ENCODE measurements around the gene CORO1C.
"Not testable (repeated sequence)": the region's sequence is repeated elsewhere in the genome, so short reads cannot be mapped to it uniquely, and the experiment has no call there.

Gene CORO1C

DNA sequence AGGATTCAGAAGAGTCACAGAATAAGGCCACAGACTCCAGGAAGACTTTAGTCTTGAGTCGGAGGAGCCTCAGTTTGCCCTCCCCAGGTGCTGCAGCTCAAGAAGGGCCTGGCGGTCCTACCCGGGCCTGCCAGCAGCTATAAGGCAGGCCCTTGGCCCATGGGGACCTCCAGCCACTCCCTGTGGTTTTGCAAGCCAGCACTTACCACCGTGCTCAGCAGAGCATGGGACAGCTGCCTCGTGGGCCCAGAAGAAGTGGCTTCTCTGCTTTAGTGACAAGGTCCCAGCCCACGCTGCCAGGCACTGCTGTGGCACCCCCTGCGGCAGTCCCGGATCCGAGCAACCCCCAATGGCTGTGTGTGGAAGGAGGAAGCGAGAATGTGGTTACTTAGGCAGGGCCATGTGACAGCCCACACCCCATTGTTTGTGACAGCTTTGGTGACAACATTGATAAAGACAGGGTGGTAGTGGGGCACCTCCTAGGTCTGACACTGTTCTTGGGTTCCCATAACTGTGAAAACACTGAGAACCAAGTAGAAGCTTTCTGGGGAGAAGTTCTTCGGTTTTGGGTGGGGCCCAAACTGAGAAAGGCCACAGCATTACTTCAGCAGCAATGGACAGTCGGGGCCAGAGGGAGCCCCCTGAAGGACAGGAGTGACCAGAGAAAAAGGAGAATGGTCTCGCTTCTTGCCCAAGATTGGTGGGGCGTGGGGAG, 97.6 kb downstream of the CORO1C start, which contains the start of gene SELPLG:
Gene SELPLG, minus strand, starts transcription at position 361 of the 715 bp plus-strand sequence. CDS start 9,587 bp downstream, outside the sequence.
- no peaks in the 10 kb centered on the region for H3K27me3 ChIP-seq (ENCODE audit: insufficient read depth, low read depth, severe bottlenecking)
- H3K4me3 ChIP-seq (ENCODE audit: low read depth, low read length): no peak within 1 kb of the TSS
- DNase-seq: no peak
- H3K27ac ChIP-seq: no peak within 1 kb of the TSS
- TF ChIP-seq, protein P1, sequence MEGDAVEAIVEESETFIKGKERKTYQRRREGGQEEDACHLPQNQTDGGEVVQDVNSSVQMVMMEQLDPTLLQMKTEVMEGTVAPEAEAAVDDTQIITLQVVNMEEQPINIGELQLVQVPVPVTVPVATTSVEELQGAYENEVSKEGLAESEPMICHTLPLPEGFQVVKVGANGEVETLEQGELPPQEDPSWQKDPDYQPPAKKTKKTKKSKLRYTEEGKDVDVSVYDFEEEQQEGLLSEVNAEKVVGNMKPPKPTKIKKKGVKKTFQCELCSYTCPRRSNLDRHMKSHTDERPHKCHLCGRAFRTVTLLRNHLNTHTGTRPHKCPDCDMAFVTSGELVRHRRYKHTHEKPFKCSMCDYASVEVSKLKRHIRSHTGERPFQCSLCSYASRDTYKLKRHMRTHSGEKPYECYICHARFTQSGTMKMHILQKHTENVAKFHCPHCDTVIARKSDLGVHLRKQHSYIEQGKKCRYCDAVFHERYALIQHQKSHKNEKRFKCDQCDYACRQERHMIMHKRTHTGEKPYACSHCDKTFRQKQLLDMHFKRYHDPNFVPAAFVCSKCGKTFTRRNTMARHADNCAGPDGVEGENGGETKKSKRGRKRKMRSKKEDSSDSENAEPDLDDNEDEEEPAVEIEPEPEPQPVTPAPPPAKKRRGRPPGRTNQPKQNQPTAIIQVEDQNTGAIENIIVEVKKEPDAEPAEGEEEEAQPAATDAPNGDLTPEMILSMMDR (IDR thresholded peaks at IDR 0.05; ENCODE audit: low read depth, low read length): no peak
- H3K9me3 ChIP-seq (ENCODE audit: severe bottlenecking): no peaks in the 10 kb centered on the region
- no peaks in the 10 kb centered on the region for H3K36me3 ChIP-seq

DNA sequence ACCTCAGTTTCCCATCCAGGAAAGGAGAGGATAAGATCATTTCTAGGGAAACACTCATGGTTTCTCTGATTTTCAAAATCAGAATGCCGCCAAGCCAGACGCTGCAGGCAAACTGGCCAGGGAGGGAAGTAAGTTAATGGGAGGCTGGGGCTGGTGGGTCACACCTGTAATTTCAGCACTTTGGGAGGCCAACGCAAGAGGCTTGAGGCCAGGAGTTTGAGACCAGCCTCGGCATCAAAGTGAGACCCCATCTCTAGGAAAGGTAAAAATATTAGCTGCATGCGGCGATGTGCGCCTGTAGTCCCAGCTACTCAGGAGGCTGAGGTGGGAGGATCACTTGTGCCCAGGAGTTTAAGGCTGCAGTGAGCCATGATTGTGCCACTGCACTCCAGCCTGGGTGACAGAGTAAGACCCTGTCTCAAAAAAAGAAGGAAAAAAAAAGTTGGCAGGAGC, 98.2 kb downstream of the CORO1C start:
- H3K27ac ChIP-seq: no peak overlapping the region
- no peak overlapping the region for H3K4me3 ChIP-seq (ENCODE audit: low read depth, low read length)
- DNase-seq: no peak

DNA sequence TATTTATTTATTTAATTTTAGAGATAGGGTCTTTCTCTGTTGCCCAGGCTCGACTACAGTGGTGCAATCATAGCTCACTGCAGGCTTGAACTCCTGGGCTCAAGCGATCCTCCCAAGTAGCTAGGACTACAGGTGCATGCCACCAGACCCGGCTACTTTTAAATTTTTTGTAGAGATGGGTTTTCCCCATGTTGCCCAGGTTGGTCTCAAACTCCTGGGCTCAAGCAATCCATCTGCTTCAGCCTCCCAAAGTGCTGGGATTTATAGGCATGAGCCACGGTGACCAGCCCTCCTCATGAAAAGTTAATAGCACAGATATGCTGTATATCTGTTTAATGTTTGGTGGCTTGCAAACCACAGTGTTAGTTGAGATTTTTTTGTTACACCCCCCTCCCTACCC, 100.1 kb downstream of the CORO1C start:
- not testable (repeated sequence) for H3K9me3 ChIP-seq (ENCODE audit: severe bottlenecking); H3K27ac ChIP-seq; DNase-seq; H3K4me3 ChIP-seq (ENCODE audit: low read depth, low read length); H3K27me3 ChIP-seq (ENCODE audit: insufficient read depth, low read depth, severe bottlenecking); H3K36me3 ChIP-seq

More for the DNA sequence above, 98.2 kb downstream of the CORO1C start:
- H3K36me3 ChIP-seq: no peaks in the 10 kb centered on the region
- H3K9me3 ChIP-seq (ENCODE audit: severe bottlenecking): no peaks in the 10 kb centered on the region
- H3K27me3 ChIP-seq (ENCODE audit: insufficient read depth, low read depth, severe bottlenecking): no peaks in the 10 kb centered on the region
- TF ChIP-seq, protein P1 (IDR thresholded peaks at IDR 0.05; ENCODE audit: low read depth, low read length): no peak

DNA sequence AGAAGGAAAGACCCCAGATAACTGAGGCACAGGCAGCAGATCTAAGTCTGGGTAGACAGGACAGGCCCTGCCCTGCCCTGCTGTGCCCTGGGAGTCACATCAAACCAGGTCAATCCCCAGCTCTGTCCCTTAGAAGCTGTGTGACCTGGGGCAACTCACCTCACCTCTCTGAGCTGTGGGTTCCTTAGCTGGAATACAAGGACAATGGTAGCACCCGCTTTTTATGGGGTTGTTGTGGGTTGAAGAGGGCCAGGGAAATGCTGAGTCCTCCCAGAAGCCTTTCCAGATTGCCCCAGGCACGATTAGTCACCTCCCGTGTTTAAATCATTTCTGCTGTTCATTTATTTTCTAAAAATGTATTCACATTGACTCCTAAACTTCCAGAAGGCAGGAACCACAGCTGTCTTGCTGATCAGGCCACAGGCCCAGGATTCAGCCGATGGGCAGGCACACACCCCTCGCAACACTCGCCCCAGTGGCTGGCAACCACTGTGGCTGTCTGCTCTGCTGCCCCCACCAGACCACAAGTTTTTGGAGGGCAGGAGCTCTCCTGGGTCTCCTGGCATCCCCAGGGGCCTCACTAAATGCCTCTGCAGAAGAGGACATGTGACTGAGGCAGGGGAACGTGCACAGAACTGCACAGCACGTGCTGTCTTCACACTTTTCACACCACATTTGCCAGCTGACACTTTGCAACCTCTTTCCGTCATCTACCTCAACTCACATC, 100.7 kb downstream of the CORO1C start:
- no peak overlapping the region for H3K27ac ChIP-seq
- H3K9me3 ChIP-seq (ENCODE audit: severe bottlenecking): no peaks in the 10 kb centered on the region
- TF ChIP-seq, protein P1 (IDR thresholded peaks at IDR 0.05; ENCODE audit: low read depth, low read length): no peak
- DNase-seq: no peak
- no peak overlapping the region for H3K4me3 ChIP-seq (ENCODE audit: low read depth, low read length)
- H3K36me3 ChIP-seq: no peaks in the 10 kb centered on the region
- no peaks in the 10 kb centered on the region for H3K27me3 ChIP-seq (ENCODE audit: insufficient read depth, low read depth, severe bottlenecking)

DNA sequence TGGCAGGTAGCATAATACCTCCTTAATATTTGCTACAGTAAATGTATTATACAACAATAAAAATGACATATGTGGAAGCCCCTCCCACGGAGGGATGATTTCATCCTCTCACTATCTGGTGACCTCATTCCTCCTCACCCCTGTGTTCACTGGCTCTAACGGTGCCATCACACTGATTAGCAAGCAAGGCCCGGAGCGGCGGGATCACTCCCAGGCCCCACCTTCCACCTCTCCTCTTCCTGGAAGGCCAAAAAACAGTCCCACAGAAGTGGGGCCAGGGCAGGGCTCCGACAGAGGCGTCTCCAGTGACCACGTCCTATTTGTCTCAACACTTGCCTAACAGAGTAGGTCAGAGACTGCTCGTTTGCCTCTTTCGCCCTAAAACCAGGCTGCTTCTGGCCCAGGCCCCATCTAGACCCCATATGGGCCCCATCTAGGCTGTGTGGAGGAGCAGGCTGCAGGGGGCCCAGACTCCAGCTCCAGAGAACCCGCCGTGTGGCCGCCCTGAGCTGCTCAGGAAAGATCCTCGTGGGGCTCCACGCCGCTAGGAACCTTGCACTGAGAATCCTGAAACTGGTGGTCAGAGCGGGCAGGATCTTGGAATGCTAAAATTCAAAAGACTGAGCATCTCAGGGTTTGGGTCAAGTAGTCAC, 101.4 kb downstream of the CORO1C start:
- no peaks in the 10 kb centered on the region for H3K27me3 ChIP-seq (ENCODE audit: insufficient read depth, low read depth, severe bottlenecking)
- TF ChIP-seq, protein P1 (IDR thresholded peaks at IDR 0.05; ENCODE audit: low read depth, low read length): no peak
- no peak overlapping the region for H3K4me3 ChIP-seq (ENCODE audit: low read depth, low read length)
- H3K9me3 ChIP-seq (ENCODE audit: severe bottlenecking): no peaks in the 10 kb centered on the region
- H3K27ac ChIP-seq: no peak overlapping the region
- H3K36me3 ChIP-seq: no peaks in the 10 kb centered on the region
- DNase-seq: peak; percentile 29

DNA sequence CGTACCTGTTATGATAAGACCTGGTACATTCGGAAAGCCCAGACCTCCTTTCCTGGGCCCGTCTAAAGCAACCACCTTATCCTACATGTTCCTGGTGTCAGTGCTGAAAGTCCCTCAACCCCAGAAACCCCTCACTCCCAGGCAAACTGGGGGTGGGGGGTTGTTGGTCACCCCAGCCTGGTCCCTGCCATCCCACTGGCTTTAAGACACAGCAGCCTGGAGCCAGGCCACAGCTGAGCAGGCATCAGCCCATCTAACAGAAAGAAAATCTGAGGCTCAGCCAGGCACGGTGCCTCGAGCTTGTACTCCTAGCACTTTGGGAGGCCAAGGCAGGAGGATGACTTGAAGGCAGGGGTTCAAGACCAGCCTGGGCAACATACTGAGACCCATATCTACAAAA, 102.2 kb downstream of the CORO1C start:
- no peak overlapping the region for H3K27ac ChIP-seq
- H3K36me3 ChIP-seq: no peaks in the 10 kb centered on the region
- no peak for DNase-seq
- no peaks in the 10 kb centered on the region for H3K27me3 ChIP-seq (ENCODE audit: insufficient read depth, low read depth, severe bottlenecking)
- TF ChIP-seq, protein P1 (IDR thresholded peaks at IDR 0.05; ENCODE audit: low read depth, low read length): no peak
- no peak overlapping the region for H3K4me3 ChIP-seq (ENCODE audit: low read depth, low read length)
- no peaks in the 10 kb centered on the region for H3K9me3 ChIP-seq (ENCODE audit: severe bottlenecking)

Measured in WERI-Rb-1 (cell line).